Measurements from ENCODE around the gene PRX.
A peak's percentile ranks its signal among the peaks of the same experiment; 100 is the strongest.
"Not testable (repeated sequence)": the region's sequence is repeated elsewhere in the genome, so short reads cannot be mapped to it uniquely, and the experiment has no call there.

PRX gene

DNA sequence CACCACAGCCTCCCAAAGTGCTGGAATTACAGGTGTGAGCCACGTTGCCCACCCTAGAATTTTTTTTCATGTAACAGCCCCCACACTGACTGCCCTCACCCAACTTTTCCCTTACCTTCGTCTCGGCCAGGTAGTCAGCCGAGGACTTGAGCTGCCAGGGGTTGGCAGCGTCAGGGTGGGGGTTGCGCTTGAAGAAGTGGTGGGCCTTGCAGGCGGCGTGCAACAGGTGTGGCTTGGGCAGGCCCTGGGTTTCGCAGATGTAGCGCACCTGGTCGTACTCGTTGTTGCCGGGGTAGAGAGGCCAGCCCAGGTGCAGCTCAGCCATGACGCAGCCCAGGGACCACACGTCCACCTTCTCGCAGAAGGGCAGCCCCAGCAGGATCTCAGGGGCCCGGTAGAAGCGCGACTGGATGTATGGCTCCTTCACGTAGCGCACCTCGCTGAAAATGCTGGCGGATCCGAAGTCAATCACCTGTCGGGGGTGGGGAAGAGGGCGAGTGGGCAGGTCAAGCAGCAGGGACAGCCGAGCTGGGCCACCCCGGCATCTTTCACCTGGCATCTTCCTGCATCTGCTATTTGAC is 29.4 kb downstream of the PRX start:
- DNase-seq, result no peak

DNA sequence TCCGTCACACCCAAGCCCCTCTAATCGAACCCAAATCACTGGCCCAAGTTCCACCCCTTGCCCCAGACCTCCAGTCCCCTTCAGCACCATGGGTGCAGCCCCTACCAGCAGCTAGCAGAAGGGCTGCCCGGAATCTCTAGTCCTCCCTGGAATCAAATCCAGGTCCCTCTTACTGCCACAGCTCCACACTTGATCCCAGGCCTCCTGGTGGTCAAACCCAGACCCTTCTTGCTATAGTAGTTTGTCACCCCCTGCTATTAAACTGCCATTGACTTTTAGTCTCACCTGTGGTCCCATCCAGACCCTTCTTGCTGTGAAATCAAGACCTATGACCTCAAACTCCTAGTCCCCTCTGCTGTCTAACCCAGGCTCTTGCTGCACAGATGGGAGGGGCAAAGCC is 31.9 kb downstream of the PRX start:
- no peak for DNase-seq

DNA sequence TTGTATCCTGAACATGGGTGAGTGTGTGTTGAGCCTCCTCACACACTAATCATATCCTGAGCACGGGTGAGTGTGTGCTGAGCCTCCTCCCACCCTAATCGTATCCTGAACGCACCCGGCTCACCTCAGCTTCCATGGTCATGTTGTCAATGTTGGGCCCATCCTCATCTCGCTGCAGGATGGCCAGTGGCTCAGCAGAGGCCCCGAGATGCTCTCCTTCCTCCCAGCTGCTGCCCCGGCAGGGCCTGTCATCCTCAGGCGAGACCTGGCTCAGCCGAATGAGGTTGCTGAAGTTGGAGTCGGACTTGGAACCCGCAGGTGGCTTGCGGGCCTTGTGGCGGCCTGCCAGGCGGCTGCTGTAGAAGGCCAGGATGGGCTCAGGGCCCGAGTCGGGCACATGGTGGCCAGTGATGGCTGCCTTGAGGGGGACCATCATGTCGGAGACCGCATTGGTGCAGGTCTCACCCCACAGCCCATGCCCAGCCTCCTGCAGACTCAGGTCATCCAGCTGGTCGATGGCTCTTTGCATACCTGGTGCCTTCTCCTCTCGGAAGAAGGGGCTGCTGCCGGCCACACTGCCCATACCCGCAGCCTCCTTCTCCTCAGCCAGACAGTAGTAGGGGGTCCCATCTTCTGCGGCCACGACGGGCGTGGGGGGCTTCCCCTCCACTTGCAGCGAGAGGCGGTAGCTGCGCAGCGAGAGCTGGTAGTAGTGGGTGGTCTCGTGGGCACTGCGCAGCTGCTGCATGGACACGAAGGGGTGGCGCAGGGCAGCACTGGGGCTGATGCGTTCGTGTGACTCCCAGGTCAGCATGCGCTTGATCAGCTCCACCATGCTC is 32.8 kb downstream of the PRX start:
- no peak for DNase-seq

DNA sequence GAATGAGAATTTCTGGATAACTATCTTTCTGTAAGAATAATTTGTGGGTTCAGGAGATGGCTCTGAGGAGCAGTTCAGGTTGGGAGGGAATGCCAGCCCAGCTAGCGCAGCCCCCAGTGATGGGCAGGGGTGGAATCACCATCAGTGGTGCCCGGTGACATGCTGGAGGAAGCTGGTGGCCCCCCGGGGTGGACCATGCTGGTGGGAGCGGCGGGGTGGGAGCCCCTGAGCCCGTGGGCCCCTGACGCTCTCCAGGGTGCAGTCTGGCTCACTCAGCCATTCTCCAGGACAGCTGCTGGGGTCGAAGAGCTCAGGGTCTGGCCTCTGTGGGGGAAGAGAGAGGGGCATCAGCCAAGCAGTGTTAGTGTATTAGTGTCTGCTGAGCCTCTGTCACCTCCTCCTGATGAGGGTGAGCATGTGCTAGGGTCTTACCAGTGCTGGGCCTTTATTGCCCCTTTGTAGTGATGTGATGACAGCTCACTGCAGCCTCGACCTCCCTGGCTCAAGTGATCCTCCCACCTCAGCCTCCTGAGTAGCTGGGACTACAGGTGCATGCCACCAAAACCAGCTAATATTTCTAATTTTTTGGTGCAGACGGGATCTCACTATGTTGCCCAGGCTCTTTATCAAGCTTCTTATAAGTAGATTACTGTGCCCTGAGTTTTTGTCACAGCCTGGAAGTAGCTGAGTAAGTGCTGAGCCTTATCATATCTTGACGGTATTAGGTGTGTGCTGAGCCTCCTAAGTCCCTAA is 33.6 kb downstream of the PRX start:
- DNase-seq, result no peak

DNA sequence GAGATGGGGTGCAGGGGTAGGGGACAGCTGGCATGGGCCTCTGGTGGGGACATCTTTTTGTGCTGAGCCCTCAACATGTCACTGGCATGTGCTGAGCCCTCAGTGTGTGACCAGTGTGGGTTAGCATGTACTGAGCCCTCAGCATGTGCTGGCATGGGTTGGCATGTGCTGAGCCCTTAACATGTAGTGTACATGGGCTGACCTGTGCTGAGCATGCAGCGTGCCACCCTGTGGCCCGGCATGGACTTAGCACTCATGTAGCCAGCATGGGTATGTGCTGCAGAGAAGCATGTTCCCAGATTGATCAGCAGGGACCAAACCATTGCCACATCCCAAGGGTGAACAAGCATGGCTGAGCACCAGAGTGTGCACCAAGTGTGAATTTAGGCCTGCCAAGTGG is 34.7 kb downstream of the PRX start:
- DNase-seq, result no peak

GRCh38 chr19:40377876-40378385 is 35.2 kb downstream of the PRX start:
- DNase-seq, result no peak

DNA sequence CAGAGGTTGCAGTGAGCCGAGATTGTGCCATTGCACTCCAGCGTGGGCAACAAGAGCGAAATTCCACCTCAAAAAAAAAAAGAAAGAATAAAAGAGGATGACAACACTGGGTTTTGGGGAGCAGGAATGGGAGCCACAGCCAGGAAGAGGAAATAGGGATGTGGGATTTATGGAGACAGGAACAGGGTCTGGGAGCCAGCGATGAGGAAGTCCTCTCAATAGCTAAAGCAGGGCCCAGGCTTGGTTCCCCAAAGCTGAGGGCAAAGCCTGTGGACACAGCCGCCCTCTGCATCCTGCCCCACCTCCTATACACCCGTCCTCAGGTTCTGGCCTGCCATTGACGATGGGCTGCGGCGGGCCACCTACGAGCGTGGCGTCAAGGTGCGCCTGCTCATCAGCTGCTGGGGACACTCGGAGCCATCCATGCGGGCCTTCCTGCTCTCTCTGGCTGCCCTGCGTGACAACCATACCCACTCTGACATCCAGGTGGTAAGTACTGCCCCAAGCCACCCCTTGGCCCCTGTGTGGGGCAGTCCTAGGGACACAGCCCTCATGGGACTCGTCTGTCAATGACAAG is 36.8 kb downstream of the PRX start:
- no peak for DNase-seq

DNA sequence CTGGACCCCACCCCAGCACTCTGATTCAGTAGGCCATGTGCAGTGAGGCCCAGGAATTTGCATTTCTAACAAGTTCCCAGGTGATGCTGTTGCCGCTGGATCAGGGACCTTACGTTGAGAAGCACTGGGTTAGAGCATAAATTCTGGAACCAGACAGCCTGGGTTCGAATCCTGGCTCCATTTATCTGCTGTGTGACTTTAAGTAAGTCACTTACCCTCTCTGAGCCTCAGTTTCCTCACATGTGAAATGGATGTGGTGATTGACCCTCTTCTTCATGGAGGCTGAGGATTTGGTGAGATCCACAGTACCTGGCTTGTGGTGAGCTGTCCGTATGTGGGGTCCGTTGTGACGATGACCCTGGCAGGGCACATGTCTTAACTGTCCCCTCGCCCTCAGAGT is 39.1 kb downstream of the PRX start:
- no peak for DNase-seq

- DNase-seq, result no peak
Measured at GRCh38 chr19:40371802-40372122, 41.4 kb downstream of the PRX start.

- DNase-seq, result no peak
Measured at GRCh38 chr19:40370997-40371801, 42.0 kb downstream of the PRX start.

DNA sequence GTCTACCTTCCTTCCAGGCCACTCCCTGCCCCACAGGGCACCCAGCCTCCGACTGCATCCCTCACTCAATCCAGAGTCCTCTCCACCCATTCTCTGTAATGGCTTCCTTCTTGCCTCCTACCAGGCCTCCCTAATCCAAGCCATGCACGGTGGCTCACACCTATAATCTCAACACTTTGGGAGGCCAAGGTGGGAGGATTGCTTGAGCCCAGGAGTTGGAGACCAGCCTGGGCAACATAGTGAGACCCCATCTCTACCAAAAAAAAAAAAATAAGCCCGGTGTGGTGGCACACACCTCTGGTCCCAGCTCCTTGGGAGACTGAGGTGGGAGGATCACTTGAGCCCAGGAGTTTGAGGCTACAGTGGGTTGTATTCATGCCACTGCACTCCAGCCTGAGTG is 42.9 kb downstream of the PRX start:
- DNase-seq, result not testable (repeated sequence)

GRCh38 chr19:40369797-40370196 is 43.4 kb downstream of the PRX start:
- no peak for DNase-seq

DNA sequence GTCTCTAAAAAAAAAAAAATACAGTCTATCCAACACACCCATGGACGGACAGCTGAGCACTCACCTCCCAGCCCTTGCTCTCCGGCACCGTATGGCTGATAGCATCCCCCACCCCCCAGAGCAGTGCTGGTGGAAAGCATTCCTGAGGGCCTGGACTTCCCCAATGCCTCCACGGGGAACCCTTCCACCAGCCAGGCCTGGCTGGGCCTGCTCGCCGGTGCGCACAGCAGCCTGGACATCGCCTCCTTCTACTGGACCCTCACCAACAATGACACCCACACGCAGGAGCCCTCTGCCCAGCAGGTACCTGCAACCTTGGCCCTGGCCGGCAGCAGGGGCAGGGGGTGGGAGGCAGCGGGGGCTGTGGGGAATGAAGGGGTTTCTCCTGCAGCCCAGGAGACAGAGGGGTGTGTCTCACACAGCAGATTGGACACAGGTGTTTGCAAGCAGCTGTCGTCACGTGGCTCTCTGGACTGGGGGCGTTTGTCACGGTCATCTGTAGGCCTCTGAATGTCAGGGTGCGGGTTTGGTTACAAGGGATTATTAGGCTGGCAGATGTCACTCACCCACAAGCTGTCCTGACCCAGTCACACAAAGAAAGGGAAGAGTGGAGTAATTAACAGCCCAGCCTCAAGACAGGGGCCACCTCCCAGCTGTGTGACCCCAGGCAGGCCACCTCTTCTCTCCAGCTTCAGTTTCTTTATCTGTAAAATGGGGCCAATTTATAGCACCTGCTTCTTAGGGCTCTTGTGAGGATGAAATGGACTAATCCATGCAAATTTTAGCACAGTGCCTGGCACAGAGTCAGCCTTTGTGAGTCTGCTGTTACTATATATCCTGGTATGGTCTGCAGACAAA is 45.4 kb downstream of the PRX start:
- DNase-seq, result no peak

GRCh38 chr19:40366697-40367561 is 46.2 kb downstream of the PRX start:
- no peak for DNase-seq

GRCh38 chr19:40365613-40366401 is 47.4 kb downstream of the PRX start:
- peak; percentile 58 for DNase-seq

DNA sequence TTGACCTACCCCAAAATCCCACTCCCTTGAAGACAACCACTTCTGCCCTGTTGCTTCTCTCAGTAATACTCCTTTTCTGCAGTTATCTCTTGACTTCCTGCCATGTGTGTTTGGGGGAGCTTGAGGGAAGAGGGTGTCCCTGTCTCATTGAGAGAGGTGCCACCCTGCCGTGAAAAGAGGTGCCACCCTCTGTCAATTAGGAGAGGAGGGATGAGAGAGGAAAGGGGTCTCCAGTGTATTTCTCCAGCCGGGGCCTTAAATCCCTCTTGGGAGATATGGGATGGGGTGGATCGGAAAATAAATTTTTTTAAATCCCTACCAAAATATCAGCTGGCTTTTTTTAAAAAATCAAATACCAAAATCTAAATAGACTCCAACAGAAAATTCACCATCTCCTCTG is 48.2 kb downstream of the PRX start:
- DNase-seq, result no peak

GRCh38 chr19:40363069-40363468 is 50.1 kb downstream of the PRX start:
- DNase-seq, result no peak

- no peak for DNase-seq
Measured at GRCh38 chr19:40362160-40362559, 51.0 kb downstream of the PRX start.

DNA sequence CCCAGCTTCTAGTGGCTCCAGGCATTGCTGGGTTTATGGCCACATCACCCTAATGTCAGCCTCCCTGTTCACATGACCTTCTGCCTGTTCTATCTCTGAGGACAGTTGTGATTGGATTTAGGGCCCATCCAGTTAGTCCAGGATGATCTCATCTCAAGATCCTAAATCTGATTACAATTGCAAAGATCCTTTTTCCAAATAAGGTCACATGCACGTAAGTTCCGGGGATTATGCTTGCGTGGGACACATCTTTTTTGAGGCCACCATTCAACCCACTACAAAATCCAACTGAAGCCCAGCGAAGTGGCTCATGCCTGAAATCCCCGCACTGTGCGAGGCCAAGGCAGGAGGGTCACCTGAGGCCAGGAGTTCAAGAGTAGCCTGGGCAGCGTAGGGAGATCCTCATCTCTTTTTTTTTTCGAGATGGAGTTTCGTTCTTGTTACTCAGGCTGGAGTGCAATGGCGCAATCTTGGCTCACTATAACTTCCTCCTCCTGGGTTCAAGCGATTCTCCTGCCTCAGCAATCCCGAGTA is 52.4 kb downstream of the PRX start:
- no peak for DNase-seq

Measured in kidney glomerular epithelial cell (primary cell).